Neural cell (in vitro differentiated cells): ENCODE results near the gene CRX.

ENCODE experiments used
- EP300 ChIP-seq: fragments of 450-650 bp; conservative IDR thresholded peaks from 2 replicates; pipeline ENCODE4 v1.6.1; 2014; ENCODE audit warnings: antibody characterized with exemption, mild to moderate bottlenecking, moderate library complexity; ENCODE audit not compliant: poor library complexity, severe bottlenecking
- EZH2 ChIP-seq: fragments of 200-600, 300-800 bp; shearing (Covaris generic), sonication (generic); IDR thresholded peaks from 2 replicates; pipeline ENCODE4 v1.6.1; 2014; ENCODE audit warnings: antibody characterized with exemption, low read length, borderline replicate concordance, mild to moderate bottlenecking; ENCODE audit not compliant: insufficient read depth, poor library complexity, severe bottlenecking
- POLR2AphosphoS5 ChIP-seq: IDR thresholded peaks from 2 replicates; pipeline ENCODE4 v1.6.1; 2012
- SMC3 ChIP-seq: fragments of 450-650 bp; conservative IDR thresholded peaks from 2 replicates; pipeline ENCODE4 v1.6.1; 2014; ENCODE audit warnings: antibody characterized with exemption, mild to moderate bottlenecking, moderate library complexity; ENCODE audit not compliant: poor library complexity
- TAF1 ChIP-seq: IDR thresholded peaks from 2 replicates; pipeline ENCODE4 v1.6.1; 2012; ENCODE audit warnings: low read depth
- TF ChIP-seq, protein P1 (sequence below): fragments of 450-650 bp; IDR thresholded peaks from 2 replicates; pipeline ENCODE4 v1.5.1; 2014; ENCODE audit warnings: antibody characterized with exemption, mild to moderate bottlenecking, moderate library complexity; ENCODE audit not compliant: poor library complexity, severe bottlenecking
- TF ChIP-seq, protein P2 (sequence below): IDR thresholded peaks from 2 replicates; pipeline ENCODE4 v1.6.1; 2012; ENCODE audit warnings: borderline replicate concordance

DNA sequence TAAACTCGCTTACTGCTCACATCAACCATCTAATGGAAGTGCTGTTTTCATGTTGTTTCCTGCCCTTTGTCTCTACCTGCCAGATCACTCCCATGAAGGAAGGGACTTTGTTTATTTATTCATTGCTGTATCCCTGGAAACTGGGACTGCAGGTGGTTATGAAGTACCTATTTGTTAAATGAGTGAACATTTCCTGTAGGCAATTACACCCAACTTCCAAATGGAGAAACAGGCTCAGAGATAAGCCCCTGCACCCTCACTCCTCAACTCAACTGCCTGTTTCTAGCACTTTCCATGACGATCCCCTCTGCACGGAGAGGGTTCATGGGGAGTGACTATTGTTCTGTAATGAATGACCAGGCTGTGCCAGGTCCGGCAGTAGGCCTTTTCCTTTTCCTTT, 45.2 kb upstream of the CRX start:
- TF ChIP-seq EZH2 (no peak), TAF1 (no peak), SMC3 (no peak), POLR2AphosphoS5 (no peak), EP300 (no peak)
- TF ChIP-seq, protein P1, sequence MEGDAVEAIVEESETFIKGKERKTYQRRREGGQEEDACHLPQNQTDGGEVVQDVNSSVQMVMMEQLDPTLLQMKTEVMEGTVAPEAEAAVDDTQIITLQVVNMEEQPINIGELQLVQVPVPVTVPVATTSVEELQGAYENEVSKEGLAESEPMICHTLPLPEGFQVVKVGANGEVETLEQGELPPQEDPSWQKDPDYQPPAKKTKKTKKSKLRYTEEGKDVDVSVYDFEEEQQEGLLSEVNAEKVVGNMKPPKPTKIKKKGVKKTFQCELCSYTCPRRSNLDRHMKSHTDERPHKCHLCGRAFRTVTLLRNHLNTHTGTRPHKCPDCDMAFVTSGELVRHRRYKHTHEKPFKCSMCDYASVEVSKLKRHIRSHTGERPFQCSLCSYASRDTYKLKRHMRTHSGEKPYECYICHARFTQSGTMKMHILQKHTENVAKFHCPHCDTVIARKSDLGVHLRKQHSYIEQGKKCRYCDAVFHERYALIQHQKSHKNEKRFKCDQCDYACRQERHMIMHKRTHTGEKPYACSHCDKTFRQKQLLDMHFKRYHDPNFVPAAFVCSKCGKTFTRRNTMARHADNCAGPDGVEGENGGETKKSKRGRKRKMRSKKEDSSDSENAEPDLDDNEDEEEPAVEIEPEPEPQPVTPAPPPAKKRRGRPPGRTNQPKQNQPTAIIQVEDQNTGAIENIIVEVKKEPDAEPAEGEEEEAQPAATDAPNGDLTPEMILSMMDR, result no peak
- TF ChIP-seq, protein P2, sequence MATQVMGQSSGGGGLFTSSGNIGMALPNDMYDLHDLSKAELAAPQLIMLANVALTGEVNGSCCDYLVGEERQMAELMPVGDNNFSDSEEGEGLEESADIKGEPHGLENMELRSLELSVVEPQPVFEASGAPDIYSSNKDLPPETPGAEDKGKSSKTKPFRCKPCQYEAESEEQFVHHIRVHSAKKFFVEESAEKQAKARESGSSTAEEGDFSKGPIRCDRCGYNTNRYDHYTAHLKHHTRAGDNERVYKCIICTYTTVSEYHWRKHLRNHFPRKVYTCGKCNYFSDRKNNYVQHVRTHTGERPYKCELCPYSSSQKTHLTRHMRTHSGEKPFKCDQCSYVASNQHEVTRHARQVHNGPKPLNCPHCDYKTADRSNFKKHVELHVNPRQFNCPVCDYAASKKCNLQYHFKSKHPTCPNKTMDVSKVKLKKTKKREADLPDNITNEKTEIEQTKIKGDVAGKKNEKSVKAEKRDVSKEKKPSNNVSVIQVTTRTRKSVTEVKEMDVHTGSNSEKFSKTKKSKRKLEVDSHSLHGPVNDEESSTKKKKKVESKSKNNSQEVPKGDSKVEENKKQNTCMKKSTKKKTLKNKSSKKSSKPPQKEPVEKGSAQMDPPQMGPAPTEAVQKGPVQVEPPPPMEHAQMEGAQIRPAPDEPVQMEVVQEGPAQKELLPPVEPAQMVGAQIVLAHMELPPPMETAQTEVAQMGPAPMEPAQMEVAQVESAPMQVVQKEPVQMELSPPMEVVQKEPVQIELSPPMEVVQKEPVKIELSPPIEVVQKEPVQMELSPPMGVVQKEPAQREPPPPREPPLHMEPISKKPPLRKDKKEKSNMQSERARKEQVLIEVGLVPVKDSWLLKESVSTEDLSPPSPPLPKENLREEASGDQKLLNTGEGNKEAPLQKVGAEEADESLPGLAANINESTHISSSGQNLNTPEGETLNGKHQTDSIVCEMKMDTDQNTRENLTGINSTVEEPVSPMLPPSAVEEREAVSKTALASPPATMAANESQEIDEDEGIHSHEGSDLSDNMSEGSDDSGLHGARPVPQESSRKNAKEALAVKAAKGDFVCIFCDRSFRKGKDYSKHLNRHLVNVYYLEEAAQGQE, result no peak
